Stimulated activated CD4-positive, alpha-beta T cell treated with anti-CD3 and anti-CD28 coated beads, TNF-alpha, amount 100 ng/mL, for 1 hour (primary cell): Measurements from ENCODE around the gene KIF15.

Experiments used
- DNase-seq, 3 donors: peaks; one replicate each; pipeline ENCODE4 v3.0.0-alpha.2; 2020; ENCODE audit warnings: low read depth in 3 of 3, low spot score in 1 of 3

KIF15 gene, protein sequence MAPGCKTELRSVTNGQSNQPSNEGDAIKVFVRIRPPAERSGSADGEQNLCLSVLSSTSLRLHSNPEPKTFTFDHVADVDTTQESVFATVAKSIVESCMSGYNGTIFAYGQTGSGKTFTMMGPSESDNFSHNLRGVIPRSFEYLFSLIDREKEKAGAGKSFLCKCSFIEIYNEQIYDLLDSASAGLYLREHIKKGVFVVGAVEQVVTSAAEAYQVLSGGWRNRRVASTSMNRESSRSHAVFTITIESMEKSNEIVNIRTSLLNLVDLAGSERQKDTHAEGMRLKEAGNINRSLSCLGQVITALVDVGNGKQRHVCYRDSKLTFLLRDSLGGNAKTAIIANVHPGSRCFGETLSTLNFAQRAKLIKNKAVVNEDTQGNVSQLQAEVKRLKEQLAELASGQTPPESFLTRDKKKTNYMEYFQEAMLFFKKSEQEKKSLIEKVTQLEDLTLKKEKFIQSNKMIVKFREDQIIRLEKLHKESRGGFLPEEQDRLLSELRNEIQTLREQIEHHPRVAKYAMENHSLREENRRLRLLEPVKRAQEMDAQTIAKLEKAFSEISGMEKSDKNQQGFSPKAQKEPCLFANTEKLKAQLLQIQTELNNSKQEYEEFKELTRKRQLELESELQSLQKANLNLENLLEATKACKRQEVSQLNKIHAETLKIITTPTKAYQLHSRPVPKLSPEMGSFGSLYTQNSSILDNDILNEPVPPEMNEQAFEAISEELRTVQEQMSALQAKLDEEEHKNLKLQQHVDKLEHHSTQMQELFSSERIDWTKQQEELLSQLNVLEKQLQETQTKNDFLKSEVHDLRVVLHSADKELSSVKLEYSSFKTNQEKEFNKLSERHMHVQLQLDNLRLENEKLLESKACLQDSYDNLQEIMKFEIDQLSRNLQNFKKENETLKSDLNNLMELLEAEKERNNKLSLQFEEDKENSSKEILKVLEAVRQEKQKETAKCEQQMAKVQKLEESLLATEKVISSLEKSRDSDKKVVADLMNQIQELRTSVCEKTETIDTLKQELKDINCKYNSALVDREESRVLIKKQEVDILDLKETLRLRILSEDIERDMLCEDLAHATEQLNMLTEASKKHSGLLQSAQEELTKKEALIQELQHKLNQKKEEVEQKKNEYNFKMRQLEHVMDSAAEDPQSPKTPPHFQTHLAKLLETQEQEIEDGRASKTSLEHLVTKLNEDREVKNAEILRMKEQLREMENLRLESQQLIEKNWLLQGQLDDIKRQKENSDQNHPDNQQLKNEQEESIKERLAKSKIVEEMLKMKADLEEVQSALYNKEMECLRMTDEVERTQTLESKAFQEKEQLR (N-terminal part only)

DNA sequence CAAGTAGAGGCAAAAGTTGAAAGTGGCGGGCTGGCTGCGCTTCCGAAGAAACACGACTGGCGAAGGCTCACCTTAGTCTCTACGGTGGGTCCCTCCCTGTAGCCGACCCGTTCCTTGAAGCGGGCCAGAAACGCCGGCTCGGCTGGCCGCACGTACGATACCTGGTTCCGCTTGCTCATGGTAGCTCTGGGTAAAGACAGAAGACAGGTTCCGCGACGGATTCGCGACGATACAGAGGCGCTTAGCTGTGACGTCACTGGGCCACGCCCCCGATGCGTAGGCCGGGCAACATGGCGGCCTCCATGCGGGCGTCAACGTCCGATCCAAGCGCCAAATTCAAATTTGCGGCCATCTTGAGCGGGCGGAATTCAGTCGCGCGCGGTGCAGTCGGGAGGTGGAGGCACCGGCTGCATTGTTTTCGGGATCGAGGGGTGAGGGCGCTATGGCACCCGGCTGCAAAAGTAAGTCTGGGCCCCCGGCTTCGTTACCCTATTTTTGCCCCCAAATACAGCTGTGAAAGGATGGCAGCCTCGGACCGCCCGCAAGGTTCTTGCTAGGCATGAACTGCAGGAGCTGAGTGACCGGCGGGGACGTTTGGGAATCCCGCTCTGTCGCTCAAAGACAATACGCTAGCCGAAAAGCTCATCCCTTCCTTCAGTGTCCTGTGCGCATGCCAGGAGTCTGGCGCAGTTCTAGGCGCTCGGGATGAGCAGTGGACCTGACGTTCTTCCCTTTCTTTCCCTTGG, at the start of gene KIF15, which contains the start of gene KIAA1143:
Gene KIF15 (plus strand): TSS at position 371 of the 746 bp plus-strand sequence. CDS start 72 bp downstream, at position 443.
Gene KIAA1143 (minus strand): TSS at position 196 of the 746 bp plus-strand sequence. CDS start 17 bp downstream, at position 179.
- peak; percentile 89 to 99 (median 91) for DNase-seq

DNA sequence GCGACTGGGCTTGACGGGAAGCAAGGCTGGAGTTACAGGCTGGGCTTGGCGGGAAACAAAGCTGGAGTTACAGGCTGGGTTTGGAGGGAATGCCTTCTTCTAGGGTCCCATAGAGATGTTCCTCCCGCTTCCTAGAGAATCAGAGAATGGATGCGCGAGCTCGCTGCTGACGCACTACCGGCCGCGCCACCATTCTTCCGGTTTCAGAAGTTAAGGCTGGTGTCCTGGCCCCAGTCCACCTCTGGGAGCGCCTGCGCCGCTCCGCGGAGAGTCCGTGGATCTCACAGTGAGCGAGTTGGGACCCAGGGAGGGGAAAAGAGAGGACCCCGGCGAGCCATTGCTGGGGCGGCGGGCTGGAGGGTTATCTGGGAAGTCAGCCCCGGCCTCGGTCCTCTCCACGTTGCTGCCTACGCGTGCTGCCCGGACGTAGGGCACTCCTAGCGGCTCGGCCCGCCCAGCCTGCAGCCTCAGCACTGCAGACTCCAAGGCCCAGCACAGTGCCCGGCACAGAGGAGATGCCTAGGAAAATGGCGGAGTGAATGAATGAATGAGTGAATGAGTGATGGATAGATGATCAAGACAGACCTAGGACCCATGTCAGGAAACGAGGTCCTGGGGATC, 49.0 kb upstream of the KIF15 start, which contains the start of gene ZNF502:
Gene ZNF502 (plus strand): TSS at position 206 of the 621 bp plus-strand sequence. CDS start 7,602 bp downstream, outside the sequence.
- peak in 2 of 3 donors; percentile 14 to 39 for DNase-seq

DNA sequence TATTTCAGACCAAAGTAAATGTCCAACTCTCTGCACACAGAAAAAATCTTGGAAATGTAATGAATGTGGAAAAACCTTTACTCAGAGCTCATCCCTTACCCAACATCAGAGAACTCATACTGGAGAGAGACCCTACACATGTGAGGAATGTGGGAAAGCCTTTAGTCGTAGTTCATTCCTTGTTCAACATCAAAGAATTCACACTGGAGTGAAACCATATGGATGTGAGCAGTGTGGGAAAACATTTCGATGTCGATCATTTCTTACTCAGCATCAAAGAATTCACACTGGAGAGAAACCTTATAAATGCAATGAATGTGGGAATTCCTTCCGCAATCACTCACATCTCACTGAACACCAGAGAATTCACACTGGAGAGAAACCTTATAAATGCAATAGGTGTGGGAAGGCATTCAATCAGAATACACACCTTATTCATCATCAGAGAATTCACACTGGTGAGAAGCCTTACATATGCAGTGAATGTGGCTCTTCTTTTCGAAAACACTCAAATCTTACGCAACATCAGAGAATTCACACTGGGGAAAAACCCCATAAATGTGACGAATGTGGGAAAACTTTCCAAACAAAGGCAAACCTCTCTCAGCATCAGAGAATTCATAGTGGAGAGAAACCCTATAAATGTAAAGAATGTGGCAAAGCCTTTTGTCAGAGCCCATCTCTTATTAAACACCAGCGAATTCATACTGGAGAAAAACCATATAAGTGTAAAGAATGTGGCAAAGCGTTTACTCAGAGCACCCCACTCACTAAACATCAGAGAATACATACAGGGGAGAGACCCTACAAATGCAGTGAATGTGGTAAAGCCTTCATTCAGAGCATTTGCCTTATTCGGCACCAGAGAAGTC, 40.1 kb upstream of the KIF15 start:
- no peak for DNase-seq

DNA sequence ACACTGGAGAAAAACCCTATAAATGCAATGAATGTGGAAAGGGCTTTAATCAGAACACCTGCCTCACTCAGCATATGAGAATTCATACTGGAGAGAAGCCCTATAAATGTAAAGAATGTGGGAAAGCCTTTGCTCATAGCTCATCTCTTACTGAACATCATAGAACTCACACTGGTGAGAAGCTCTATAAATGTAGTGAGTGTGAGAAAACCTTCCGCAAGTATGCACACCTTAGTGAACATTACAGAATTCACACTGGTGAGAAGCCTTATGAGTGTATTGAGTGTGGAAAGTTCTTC, 39.5 kb upstream of the KIF15 start:
- DNase-seq, result no peak

DNA sequence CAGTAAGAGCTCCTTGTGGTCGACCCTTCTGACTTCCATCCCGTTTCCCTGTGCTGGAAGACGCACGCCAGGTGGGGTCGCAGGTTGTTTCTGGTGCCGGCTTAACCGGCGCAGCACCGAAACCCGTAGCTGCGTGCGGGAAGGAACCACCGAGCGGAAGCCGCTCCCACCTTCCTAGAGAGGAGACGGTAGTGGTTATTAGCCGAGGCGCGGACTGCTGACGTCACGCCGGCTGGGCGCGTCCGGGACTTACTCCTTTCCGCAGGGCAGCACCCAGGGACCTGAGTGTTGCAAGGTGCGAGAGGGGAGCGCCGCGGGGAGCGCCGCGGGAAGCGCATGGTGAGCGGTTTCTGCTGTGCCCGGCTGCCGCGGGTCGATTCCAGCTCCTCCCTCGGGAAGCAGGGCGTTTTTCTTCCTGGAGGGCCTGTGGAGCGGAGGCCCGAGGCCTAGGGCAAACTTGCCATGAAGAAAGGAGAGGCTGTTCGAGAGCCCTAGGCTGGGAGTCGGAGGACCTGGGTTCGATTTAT, 32.1 kb upstream of the KIF15 start, which contains the start of gene ZNF501:
Gene ZNF501 (plus strand): TSS at position 252 of the 527 bp plus-strand sequence. CDS start 4,787 bp downstream, outside the sequence.
- DNase-seq, result peak; percentile 46 to 76 (median 60)

DNA sequence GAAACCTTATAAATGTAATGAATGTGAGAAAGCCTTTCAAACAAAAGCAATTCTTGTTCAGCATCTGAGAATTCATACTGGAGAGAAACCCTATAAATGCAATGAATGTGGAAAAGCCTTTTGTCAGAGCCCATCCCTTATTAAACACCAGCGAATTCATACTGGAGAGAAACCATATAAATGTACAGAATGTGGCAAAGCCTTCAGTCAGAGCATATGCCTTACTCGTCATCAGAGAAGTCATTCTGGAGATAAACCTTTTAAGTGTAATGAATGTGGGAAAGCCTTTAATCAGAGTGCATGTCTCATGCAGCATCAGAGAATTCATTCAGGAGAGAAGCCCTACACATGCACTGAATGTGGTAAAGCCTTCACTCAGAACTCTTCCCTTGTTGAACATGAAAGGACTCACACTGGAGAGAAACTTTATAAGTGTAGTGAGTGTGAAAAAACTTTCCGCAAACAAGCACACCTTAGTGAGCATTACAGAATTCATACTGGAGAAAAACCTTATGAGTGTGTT, 26.9 kb upstream of the KIF15 start:
- no peak for DNase-seq

DNA sequence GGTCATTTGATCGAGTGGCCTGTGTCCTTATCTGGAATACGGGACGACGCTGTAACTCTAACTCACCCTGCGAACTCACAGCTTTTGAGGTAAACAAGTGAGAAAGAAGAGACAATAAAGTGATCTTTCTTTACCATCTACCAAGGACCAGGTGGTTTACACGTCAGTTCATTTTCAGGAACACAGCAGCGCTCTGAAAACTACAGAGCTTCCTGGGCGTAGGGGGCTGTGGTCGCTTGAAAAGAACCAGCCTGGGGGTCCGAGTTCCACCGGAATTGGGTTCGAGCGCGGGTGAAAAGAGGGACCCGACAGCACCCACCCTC, 532 bp upstream of the KIF15 start:
- DNase-seq, result no peak

DNA sequence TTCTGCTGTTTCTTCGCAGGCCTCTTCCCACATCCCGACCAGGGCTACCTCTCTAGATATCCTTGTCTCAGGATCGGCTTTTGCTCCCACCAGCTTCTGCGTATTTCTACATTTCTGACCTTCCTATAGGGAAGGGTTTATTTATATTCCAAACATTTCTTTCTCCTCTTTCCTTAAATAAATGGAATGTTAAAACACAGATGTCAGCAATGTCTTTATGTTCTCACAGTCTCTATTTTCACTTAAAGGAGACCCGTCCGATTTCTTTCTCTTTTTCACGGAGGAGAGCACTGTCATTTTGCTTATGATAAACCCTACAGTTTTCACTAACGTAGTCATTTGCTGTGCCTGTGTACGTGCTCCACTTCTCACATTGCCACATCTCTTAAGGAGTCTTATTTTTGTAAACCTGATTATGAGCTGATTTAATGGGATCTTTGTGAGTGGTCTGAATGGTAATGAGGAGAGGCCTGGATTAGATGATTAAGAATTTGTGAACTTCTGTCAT, 630 bp downstream of the KIF15 start:
- DNase-seq, result no peak

DNA sequence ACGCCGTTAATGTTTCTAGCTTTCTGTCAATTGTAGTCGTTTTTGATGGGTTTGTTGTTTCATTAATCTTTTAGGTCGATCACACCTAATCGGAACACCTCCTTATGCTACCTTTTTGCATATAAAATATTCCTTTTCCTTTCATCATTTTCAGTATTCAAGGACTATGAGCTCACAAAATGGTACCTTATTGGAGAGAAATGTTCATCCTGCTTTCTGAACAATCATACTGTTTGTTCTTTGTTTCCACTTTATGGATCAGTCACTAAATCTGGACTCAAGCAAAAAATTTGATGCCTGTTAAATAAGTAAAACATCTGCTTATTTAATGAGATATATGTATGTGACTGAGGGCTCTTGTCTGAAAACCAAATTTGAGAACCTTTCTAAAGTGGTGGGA, 1.1 kb downstream of the KIF15 start:
- DNase-seq, result no peak

DNA sequence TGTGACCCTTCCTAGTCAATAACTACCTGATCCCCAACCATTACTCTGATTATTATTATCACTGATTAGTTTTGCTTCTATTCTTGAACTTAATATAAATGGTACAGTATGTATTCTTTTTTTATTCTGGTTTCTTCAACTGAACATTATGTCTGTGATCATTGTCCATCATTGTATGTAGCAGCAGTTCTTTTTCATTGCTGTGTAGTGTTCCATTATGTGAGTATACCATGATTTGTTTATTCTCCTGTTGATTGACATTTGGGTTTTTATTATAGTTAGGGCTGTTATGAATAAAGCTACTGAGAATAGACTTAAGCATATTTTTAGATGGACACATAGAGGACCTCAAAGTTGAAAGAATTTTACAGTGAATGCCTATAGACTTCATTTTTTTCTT, 2.7 kb downstream of the KIF15 start:
- no peak for DNase-seq

DNA sequence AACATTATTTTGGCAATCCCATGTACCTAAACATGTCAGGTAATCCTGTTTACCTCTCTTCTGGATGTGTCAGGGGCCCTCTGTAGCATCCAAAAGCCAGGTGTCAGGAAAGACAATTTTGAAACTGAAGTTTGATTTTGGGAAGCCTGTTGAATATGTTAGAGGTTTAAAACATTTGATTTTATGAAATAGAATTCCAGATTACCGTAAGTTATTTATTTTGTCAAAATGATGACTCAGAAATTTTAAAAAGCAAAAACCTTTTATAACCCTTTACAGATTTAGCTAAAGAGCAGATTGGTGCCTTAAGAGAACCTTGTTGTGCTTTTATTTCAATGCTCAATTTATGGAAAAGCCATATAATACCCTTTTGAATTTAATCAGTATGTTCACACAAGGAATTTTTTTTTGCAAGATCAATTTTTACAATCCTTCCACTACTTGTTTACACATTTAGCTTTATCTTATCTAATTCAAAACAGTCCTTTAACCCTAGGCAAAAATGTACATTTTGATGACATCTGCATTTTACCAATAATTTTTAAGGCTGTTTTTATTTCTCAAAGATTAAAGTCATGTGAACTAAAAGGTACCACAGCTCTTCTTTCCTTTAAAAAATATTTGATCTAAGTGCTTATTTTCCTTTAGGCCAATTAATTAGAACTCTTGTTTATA, 10.0 kb downstream of the KIF15 start:
- DNase-seq, result no peak

DNA sequence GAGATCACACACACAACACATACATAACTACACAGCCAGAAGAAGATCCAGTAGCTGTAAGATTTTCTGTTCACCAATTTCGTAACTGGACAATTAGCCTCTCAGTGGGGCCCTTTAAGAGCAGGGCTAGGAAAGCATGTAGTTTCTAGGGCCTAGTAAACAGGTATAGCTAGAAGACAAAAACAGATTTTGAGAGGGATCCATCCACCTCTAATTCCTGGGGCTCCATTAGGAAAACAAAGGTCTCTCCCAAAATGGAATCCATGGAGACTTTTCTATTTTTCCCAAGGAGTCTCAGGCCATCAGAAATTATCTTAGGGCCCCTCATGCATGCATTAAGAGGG, 10.5 kb downstream of the KIF15 start:
- no peak for DNase-seq

DNA sequence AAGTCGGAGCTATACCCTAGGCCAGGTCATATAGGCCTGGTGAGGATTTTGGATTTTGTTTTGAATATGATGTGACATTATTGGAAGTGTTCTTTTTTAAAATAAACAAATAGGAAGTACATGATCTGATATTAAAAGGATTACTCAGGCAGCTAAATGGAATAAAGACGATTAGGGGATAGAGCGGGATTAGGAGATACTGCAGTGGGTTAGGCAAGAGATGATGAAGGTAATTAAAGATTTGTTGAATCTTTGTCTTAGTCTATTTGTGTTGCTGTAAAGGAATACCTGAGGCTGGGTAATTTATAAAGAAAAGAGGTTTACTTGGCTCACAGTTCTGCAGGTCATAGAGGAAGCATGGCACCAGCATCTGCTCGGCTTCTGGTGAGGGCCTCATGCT, 21.3 kb downstream of the KIF15 start:
- no peak for DNase-seq

DNA sequence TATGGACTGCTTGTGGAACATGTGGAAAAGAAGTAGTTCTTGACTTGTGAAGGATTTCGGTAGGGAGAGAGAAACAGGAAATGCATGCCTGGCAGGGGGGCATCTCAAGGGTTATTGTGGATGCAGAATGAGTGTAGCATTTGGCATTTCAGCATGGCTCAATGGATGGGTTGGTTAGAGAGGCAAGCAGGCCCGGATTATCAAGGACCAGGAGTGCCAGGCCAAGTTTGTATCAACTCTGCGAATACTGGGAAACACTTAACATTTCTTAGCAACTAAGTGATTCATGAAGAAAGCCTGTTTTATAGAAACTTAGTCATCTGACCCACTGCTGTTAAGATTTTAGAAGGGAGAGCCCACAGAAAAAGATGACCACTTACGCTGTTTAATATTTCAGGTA, 33.6 kb downstream of the KIF15 start:
- no peak for DNase-seq

DNA sequence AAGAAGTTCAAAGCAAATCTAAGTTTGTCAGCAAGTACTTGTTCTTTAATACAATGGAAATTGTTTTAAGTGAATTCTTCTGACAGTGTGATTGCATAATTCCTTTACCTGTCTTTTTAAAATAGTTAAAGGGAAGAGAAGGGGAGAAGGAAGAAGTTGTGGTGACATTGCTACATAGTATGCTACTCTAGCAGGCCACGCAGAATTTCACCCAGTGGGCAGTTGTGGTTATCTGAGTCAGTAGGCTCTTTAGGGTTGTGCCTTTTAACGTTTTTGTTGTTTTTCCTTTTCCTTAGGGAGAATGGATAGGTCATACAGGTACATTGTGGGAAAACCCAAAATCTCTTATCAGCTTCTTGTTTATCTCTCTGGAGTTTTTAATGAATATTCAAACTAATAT, 40.4 kb downstream of the KIF15 start:
- DNase-seq, result no peak

DNA sequence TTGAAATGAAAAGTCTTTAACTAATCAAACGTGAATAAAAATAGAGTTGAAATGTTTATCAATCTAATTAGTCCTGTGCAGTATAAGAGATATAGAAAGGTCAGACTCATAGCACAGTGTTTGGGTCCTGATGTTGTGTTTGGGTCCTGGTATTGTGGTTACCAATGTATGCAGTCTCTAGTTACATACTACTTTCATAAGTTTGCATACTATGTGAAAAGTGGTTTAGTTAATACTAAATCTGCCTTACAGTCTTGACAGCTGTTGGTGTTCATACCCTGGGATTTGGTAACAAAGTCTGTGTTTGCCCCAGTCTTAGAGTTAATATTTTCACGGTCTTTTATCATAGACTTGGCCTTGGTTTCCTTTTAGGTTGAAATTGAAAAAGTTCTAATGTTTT, 41.7 kb downstream of the KIF15 start:
- no peak for DNase-seq

DNA sequence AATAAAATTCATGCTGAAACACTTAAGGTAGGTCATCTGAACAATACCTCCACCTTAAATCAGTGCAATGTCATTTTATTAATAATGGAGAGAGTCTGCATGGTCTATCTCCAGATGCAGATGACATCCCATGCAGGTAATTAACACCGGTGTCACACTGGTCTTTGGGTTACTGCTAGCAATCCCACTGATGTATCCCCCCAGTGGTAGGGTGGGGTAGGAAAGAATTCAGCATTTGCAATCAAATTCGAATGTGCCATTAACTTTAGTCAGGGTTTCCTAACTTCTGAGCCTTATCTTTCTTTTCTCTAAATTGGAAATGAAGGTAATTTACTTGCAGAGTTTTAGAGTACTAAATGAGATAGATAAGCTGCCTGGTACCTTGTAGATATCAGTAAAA, 44.4 kb downstream of the KIF15 start:
- no peak for DNase-seq

DNA sequence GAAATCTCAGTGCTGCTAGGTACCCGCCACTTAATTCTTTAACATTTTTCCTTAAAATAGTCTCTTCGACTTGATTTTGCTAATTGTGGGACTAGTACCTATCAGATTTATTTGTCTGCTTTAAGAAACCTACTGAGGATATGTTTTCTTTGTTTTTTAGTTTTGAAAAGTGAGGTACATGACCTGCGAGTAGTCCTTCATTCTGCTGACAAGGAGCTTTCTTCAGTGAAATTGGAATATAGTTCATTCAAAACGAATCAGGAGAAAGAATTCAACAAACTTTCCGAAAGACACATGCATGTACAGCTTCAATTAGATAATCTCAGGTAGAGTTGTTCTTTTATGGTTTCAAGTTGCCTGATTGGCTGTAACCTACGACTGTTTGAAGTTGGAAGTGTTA, 53.2 kb downstream of the KIF15 start:
- DNase-seq, result no peak
